ENCODE data around the gene KDM4C.

The KDM4C gene

DNA sequence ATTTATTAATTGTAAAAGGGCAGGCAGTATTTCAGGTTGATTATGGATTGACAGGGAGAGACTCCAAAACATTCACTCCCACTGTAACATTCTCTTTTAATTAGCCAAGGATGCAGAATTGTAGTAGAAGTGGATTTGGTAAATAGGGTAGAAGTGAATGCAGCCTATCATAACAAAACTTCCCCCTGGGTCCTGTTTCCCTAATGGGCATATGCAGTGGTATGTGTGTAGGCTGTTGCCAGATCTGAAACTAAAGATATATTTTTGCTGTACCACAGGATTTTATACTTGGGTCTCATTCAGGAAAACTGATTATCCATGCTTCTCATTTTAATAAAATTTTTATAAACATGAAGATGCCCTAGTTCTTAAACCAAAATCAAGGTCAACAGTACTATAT, 351.2 kb downstream of the KDM4C start:
- no peak for DNase-seq

DNA sequence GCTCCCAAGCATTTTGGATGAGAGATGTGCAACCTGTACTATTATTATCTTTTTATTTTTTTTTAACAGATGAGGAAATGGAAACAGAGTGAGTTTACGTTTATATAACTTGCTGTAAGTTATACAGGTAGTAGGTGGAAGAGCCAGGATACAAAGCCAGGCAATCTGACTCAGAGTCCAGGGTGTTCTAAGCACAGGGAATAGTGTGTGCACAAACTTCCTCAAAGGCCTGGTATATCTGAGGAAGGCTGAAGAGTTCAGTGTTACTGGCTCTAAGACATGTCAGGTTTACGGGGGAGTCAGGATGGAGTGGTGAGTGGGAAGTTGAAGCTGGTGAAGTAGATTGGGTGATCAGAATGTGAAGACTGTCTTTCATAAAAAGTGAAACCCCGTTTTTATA, 353.6 kb downstream of the KDM4C start:
- no peak for DNase-seq

DNA sequence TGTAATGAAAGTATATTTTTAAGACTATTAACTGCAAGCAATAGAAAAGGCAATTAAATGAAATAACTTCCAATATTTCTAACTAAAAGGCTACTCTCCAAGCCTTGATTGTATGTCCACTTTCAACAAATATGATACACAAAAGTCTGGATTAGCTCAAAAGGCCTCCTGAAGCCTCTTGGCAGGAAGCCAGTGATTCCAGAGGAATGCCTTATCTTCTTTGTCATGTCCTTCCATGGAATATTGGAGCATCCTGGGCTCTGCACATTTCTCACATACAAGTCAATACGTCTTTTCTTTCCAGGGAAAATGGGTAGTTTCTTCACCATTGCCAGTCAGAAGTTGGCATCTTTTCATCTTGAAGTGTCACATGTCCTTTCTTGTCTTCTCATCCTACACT, 357.8 kb downstream of the KDM4C start:
- DNase-seq: no peak

GRCh38 chr9:7117676-7118561, 360.1 kb downstream of the KDM4C start:
- DNase-seq: no peak

GRCh38 chr9:7118633-7119032, 360.9 kb downstream of the KDM4C start:
- DNase-seq: no peak

DNA sequence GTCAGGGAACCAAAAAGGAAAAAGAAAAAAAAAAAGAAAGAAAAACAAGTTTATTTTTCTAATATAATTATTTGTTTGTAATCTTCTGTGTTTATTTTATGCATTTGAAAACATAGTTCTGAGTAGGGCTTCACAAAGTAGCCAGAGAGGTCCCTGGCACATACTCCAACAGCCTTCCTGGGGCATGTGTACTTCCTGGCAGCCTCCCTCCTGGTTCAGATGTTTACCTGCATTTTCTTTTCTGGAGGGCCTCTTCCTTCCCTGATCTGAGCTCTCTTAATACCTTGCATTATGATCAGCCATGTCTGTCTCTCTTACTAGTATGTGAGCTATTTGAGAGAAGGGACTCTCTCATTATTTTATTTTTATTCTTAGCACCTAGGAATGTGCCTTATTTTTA, 361.8 kb downstream of the KDM4C start:
- DNase-seq: no peak

DNA sequence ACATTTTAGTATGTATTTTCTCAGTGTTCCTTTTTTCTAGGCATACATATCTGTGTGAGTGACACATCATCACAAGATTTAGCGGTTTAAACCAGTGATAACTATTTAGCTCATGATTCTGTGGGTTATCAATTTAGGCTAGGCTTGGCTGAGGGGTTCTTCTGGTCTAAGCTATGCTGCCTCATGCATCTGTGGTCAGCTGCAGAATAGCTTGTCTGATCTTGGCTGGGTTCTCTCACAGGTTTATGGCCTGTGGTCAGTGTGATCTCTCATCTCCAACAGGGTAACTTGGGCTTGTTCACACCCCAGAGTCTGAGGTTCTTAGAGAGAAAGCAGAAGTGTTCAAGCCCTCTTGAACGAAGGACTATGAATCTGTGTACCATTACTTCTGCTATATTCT, 363.3 kb downstream of the KDM4C start:
- no peak for DNase-seq

DNA sequence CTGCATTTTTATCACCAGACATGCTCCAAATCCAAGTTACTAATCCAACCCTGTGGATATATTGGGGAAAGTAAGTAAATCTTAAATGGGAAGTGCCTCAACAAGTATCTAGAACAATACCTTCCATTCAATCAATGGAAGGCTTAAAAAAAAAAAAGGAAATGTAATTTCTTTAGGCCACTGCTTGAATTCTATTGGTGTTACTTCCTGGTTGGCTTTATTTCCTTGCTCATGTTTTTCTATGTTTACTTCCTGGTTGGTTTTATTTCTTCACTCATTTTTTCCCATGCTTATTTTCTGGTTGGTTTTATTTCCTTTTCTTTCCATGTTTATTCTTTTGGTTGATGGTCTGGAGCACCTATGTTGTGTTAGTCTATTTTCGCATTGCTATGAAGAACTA, 363.9 kb downstream of the KDM4C start:
- DNase-seq: no peak

GRCh38 chr9:7123743-7124142, 366.0 kb downstream of the KDM4C start:
- DNase-seq: no peak

GRCh38 chr9:7125231-7125630, 367.5 kb downstream of the KDM4C start:
- DNase-seq: no peak

GRCh38 chr9:7129391-7129790, 371.6 kb downstream of the KDM4C start:
- no peak for DNase-seq

DNA sequence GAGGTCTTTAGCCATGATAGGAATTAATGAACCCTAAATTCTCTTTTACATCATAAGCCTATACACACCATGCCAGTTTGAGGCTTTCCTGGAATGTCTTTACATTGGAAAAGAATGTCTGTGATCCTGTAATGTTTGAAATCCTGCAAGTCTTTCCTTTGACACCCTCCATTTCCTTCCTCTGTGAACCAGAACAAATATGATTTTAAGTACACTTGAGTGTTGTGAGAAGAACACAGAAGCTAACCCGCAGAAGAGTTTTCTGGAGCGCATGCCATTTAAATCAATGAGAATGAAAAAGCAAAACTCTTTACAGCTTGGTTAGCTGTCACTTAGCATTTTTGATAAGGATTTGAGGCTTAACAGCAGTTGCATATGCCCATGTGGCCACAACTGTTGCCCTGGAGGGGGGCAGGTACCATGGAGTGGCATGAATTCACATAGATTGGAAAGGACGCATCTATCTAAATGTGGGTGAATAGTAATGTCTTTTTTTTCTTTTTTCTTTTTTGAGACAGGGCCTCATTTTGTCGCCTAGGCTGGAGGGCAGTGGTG, 372.6 kb downstream of the KDM4C start:
- DNase-seq: no peak

DNA sequence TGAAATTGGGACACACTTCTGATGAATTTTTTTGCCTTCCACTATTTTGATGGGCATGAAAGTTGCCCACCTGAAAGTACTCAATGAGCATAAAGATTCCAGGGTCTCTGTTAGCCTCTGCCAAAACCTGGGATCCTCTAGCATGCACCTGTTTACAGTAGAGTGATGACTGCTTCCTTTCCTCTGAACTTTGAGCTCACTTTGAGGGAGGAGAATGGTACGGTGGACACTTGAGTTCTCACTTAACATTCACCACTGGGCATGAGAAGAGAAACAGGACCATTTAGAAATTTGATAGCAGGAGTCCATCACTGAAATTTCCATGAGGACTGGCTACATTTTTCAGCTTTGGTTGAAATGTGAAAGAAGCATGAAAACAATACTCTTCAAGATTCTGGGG, 374.8 kb downstream of the KDM4C start:
- DNase-seq: no peak

GRCh38 chr9:7135735-7136134, 378.0 kb downstream of the KDM4C start:
- no peak for DNase-seq

DNA sequence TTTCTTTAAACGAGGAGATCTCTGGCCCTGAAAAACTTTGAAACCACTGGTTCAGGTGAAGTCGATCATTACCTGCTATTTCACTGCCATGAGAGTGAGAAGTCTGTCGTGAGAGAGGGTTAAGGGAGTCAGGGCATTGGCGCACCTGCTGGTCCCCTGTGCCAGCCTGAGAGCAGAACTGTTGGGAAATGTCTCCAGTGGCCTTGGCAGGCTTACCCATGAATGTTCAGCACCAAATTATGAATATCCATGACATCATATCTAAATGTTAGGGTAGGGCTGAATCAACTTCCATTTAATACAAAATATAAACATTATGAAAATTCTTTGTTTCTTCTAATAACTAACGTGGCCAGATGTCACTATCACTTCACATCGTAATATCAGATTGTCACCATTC, 379.3 kb downstream of the KDM4C start:
- no peak for DNase-seq

- DNase-seq: no peak
These were observed 379.8 kb downstream of the KDM4C start for GRCh38 chr9:7137571-7137970.

GRCh38 chr9:7139886-7140285, 382.1 kb downstream of the KDM4C start:
- DNase-seq: no peak

- DNase-seq: no peak
These were observed 382.6 kb downstream of the KDM4C start for GRCh38 chr9:7140401-7140800.

- DNase-seq: no peak
These were observed 385.9 kb downstream of the KDM4C start for GRCh38 chr9:7143645-7144200.

- no peak for DNase-seq
These were observed 386.7 kb downstream of the KDM4C start for GRCh38 chr9:7144265-7145046.

DNA sequence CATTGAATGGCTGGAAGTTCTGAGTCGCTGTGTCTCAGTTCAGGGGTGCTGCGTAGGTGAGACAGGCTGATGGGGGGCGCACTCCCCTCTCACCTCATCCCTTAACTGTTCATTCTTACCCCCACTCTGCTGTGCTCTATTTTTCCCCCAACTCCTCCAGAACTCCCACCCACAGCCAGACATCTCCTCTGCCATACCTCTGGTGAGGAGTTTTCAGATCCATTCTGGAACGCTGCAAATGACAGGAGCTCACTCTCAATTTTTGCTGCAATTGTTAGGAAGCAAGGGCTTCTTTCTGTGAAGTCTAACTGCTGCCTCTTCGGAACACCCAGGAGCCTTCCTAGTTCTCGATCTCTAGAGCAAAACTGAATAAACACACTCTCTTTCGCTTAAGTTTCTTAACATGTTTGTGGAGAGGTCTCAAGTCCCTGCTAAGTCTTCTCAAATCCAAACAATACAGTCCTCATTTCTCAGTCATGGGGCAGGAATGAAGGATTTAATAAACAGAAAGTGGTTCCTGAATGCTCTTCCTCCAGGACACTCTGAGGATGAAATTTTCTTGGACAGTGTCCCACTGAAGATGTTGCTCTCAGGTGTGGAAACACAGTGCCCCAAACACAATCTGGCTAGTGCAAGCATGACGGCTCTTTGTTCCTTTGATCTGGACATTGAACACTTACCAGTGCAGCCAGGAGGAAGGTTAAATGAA, 387.7 kb downstream of the KDM4C start:
- no peak for DNase-seq

- no peak for DNase-seq
These were observed 388.8 kb downstream of the KDM4C start for GRCh38 chr9:7146582-7146981.
